ENCODE measurements around the gene GAPDH. TPM values are rescaled to one million over a fixed set of nuclear protein-coding genes. Genes with fewer than 3 reads are reported as not detected.
"Not testable (repeated sequence)": the region's sequence is repeated elsewhere in the genome, so short reads cannot be mapped to it uniquely, and the experiment has no call there.

Gene GAPDH
- polyA plus RNA-seq, 4 donors = 1,941 to 2,047 (median 1,998) TPM

- DNase-seq (ENCODE audit: low read depth in 4 of 4, low spot score in 2 of 4) = not testable (repeated sequence)
Observed at GRCh38 chr12:6558014-6558760, 23.9 kb downstream of the GAPDH start.

GRCh38 chr12:6559500-6559899 is 25.2 kb downstream of the GAPDH start:
- no peak for DNase-seq (ENCODE audit: low read depth in 4 of 4, low spot score in 2 of 4)

- no peak for DNase-seq (ENCODE audit: low read depth in 4 of 4, low spot score in 2 of 4)
Observed at GRCh38 chr12:6560501-6561205, 26.3 kb downstream of the GAPDH start.

GRCh38 chr12:6562881-6563280 is 28.6 kb downstream of the GAPDH start:
- no peak for DNase-seq (ENCODE audit: low read depth in 4 of 4, low spot score in 2 of 4)

- DNase-seq (ENCODE audit: low read depth in 4 of 4, low spot score in 2 of 4) = no peak
Observed at GRCh38 chr12:6563448-6564050, 29.2 kb downstream of the GAPDH start.

GRCh38 chr12:6567112-6567670 is 32.9 kb downstream of the GAPDH start:
- DNase-seq (ENCODE audit: low read depth in 4 of 4, low spot score in 2 of 4) = no peak

DNA sequence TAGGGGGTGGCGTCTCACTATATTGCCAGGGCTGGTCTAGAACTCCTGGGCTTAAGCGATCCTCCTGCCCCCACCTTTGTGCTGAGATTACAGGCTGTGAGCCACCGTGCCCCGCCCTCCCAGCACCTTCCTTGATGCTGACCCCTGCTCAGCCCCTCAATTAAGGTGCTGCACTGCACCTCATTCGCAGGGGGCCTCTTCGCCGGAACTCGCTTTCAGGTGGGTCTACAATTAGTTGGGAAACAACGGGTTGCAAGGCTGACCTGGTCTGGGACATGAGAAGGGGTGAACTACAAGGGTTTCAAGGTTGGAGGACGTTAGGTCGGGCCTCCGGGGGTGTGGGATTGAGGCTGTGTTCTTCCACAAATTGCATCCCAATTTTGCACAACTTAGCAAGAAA is 35.0 kb downstream of the GAPDH start:
- no peak for DNase-seq (ENCODE audit: low read depth in 4 of 4, low spot score in 2 of 4)

DNA sequence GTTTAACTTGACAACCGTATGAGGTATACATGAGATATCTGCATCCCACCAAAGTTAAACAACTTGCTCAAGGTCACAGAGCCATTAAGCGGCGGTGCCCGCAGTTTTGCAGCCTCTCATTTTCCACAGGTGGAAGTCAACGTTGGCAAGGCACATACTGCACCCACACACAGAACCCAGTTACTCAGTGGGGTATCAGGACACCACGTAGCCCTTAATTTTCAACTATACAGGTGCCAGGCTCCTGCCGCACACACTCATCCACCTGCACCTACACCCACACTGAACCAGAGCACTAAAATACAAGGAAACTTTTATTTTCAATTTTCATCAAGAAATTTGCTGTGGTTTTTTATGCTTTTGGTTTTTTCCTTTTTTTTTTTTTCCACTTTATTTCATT is 35.5 kb downstream of the GAPDH start:
- DNase-seq (ENCODE audit: low read depth in 4 of 4, low spot score in 2 of 4) = no peak

DNA sequence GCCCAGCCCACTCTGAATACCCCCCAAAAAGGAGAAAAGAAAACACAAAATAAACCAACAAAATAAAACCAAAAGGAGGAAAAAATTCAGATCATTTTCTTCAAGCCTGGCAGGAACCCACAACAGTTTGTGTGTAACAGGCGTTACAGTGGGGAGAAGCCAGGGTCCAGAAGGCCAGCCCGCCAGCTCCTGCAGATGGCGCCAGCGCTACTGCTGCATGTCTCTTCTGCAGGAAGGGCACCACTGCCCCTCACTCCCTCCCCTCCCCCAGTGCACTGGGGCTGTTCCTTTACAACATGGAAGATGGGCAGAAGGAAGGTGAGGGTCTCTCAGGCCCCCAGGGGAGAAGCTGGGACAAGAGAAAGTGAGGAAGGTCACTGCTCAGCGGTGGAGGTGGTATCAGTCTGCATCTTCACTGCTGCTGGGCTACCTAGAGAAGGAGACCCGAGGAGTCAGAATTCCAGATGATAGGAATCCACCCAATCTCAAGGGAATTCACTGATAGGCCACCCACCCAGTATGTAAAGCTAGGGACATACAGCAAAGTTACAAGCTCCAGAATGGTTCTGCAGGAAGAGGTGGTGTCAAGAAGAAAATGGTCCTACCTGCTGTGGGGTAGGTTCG is 36.1 kb downstream of the GAPDH start:
- no peak for DNase-seq (ENCODE audit: low read depth in 4 of 4, low spot score in 2 of 4)

DNA sequence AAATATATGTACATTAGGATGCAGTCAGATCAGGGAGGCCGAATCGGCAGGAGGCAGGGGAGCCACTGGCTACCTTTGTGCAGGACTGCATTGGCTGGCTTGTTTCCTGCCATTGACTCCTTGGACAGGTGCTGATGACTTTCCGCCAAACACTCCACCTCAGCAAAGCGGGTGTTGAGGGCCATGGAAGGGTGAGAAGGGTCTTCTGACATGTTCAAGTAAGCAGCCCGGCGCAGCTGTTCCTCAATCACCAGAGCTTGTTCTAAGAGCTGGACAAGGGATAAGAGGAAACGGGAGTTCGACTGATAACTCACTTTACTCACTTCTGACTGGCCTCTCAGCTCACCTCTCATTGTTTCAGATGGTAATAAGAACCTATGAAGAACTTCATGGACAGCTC is 38.7 kb downstream of the GAPDH start:
- DNase-seq (ENCODE audit: low read depth in 4 of 4, low spot score in 2 of 4) = no peak

DNA sequence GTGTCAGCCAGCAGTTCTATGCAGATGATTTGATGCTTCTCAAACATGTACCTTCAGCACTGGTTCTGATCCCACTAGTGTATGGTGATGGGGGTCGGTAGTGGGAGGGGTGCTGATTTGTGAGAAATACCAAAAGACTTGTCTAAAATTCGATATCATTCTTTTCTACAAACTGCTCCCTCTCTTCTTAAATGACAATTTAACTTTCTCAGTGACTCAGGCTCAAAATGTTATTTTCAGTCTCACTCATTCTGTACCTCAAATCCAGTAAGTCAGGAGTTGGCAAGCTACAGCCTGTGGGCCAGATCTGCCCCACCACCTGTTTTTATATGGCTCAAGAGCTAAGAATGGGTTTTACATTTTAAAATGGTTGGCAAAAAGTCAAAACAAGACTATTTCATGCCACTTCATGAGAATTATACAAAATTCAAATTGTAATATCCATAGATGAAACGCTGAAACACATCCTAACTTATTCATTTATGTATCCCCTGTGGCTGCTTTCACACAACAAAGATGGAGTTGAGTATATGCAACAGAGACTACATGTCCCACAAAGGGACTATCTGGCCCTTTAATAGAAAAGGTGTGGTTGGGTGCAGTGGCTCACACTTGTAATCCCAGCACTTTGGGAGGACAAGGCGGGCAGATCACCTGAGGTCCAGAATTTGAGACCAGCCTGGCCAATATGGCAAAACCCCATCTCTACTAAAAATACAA is 40.4 kb downstream of the GAPDH start:
- DNase-seq (ENCODE audit: low read depth in 4 of 4, low spot score in 2 of 4) = no peak

DNA sequence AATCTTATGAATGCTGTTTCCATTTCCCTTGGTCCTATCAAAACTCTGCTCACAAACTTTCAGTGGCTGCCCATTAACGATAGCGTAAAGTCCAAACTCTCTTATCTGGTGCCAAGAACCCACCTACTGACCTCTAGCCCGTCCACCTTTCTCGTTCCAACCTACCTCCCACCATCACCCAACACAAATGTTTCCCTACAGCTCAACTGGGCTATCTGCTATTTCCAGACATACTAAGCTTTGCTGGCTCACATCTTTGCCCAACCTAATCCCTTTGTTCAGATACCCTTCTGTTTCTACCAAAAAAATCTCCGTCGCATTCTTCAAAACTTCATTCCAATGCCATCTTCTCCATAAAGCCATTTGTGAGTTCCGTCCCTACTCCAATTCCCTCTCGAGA is 41.3 kb downstream of the GAPDH start:
- no peak for DNase-seq (ENCODE audit: low read depth in 4 of 4, low spot score in 2 of 4)

GRCh38 chr12:6582196-6582595 is 47.9 kb downstream of the GAPDH start:
- no peak for DNase-seq (ENCODE audit: low read depth in 4 of 4, low spot score in 2 of 4)

DNA sequence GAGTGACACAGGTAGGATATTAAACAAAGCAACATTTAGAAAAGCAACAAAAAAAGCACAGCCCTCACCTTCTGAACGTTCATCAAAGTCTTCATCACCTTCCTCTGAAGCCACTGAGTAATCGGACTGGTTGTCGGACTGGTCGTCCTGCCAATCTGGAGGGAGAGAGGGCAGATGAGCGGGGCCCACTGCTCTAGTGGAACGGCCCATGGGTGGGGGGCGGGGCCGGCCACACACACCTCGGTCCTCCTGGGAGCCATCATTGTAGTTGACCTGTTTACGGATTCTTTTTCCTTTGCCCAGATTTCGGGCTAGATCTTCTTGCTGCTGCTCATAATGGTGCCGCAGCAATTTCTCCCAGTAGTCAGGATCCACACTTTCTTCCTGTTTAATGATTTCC is 48.6 kb downstream of the GAPDH start:
- no peak for DNase-seq (ENCODE audit: low read depth in 4 of 4, low spot score in 2 of 4)

- DNase-seq (ENCODE audit: low read depth in 4 of 4, low spot score in 2 of 4) = no peak
Observed at GRCh38 chr12:6584293-6584692, 50.0 kb downstream of the GAPDH start.

GRCh38 chr12:6586569-6586968 is 52.3 kb downstream of the GAPDH start:
- DNase-seq (ENCODE audit: low read depth in 4 of 4, low spot score in 2 of 4) = not testable (repeated sequence)
